22Rv1 (cell line): Measurements from ENCODE around the gene HSD3B7.

Experiments
- ZFX ChIP-seq: fragments of 450-650 bp; IDR thresholded peaks from 2 replicates; pipeline ENCODE4 v1.6.1; 2017; ENCODE audit warnings: antibody characterized with exemption, borderline replicate concordance
- TF ChIP-seq, protein P1 (sequence below): fragments of 450-650 bp; IDR thresholded peaks from 2 replicates; pipeline ENCODE4 v1.5.1; 2017; ENCODE audit warnings: mild to moderate bottlenecking

GRCh38 chr16:30954993-30955392 is 30.0 kb upstream of the HSD3B7 start:
- TF ChIP-seq, protein P1, sequence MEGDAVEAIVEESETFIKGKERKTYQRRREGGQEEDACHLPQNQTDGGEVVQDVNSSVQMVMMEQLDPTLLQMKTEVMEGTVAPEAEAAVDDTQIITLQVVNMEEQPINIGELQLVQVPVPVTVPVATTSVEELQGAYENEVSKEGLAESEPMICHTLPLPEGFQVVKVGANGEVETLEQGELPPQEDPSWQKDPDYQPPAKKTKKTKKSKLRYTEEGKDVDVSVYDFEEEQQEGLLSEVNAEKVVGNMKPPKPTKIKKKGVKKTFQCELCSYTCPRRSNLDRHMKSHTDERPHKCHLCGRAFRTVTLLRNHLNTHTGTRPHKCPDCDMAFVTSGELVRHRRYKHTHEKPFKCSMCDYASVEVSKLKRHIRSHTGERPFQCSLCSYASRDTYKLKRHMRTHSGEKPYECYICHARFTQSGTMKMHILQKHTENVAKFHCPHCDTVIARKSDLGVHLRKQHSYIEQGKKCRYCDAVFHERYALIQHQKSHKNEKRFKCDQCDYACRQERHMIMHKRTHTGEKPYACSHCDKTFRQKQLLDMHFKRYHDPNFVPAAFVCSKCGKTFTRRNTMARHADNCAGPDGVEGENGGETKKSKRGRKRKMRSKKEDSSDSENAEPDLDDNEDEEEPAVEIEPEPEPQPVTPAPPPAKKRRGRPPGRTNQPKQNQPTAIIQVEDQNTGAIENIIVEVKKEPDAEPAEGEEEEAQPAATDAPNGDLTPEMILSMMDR, result no peak
- TF ChIP-seq ZFX, result no peak
